Measurements from ENCODE around the gene PID1. TPM values are rescaled to one million over a fixed set of nuclear protein-coding genes. Genes with fewer than 3 reads are reported as not detected.

Gene PID1
- polyA plus RNA-seq, 3 donors: 5.7 to 7.4 (median 5.7) TPM

DNA sequence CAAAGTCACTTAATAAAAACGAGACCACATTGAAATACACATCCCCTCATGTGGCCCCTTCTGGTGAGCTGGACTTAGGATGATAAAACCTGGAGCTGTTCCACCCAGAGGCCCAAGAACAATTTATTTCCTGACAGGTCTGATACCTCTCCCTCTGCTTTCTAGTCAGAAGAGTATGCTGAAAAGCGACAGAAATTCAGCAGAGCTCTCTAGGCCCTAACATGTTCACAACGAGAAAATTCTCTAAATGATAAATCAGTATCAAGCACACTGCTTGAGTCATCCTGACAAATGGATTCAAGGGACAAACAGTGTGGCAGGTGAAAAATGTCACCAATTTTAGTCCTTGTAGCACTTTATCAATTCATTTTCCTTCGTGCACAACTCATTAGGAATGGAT lies 233.5 kb downstream of the PID1 start:
- DNase-seq (ENCODE audit: low read depth in 3 of 3, low spot score in 2 of 3): no peak

DNA sequence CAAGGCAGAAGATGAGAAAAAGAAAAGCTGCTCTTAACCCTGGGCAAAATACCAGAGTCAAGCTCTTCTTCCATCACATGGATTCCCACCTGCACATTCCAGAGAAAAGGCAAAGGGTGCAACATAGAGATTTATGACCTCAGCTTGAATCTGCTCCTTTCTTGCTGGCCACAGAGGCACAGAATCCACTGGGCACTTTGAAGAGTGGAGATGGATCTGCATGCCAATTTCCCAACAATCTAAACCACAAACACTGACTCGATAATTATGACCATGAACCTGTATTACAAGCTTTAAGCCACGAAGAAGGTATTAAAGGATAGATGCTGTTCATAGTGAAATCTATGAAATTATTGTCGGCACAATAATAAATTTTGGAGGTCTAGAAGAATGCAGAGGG lies 237.3 kb downstream of the PID1 start:
- no peak for DNase-seq (ENCODE audit: low read depth in 3 of 3, low spot score in 2 of 3)

DNA sequence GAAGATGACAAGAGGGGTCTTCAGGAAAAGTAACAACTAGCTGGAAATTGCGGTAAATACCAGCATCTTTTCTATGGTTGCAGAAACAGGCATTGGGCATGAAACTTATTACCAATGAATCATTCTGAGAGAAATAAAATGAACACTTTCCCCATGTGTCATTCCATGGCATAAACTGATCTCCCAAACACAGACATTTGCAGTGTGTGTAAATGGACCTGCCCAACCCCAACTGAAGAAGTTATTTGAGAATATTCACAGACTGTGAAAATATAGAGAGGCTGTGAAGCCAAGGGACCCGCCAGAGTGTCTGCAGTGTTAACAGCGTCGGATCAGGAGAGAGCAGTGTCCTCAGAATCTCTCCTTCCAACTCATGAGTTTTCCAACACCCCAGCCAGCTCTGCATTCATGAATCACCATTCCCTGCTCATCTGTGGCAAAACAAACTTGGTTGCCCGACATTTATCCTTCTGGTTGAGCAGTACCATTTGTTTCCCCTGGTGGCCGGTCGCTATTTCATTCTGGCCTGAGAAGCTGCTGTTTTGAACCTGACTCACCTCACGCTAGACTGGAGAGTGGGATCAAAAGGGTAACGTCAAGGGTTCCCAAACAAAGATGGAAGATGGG lies 238.4 kb downstream of the PID1 start:
- DNase-seq (ENCODE audit: low read depth in 3 of 3, low spot score in 2 of 3): no peak

DNA sequence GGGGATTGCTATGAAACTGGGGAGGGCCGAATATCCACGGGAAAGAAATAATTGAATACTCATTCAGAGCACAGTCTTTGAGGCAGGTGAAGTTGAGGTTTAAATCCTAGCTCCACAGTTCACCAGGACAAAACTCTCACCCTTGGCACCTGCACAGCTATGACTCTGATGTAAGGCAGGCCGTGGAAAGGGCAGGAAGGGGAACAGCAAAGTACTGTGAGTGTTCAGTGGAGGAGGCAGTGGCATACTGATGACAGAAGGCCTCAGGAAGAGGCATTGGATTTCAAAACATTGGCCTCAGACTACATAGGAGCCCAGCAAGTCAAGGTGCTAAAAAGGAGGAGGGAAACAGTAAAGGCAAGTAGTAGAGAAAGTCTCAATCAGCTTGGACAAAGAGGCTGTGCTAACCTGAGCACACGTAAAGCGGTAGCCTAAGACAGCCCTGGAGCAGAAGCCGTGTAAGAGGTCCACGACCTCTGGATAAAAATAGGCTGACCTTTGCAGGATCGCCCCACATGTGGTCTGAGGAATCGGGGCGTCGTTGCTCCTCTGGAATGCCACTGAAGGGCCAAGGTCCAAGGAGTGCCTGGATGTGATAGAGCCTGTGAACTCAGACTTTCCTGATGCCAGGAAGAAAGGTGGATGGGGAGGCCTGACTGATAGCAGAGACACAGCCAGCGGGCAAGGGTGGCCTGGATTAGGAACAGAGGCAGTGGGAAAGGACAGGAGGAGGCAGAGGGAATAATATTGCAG lies 243.6 kb downstream of the PID1 start:
- no peak for DNase-seq (ENCODE audit: low read depth in 3 of 3, low spot score in 2 of 3)

DNA sequence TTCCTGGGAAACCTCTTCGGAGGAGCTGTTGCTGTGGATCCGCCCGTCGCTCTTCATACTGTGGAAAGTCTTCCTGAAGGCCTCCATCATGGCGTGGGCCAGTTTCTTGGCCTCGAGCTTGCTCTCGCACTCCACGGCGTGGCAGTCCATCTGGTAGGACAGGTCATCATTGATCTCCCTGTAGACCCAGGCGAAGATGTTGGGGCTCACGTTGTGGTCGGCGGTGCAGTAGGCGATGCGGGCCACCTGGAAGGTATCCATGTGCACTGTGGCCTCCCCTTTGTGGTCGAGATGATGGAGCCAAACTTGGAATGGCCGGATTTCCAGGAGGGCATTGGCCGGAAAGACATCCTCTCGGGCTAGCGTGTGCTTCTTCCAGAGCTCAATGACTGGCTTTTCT lies 245.4 kb downstream of the PID1 start:
- DNase-seq (ENCODE audit: low read depth in 3 of 3, low spot score in 2 of 3): no peak

DNA sequence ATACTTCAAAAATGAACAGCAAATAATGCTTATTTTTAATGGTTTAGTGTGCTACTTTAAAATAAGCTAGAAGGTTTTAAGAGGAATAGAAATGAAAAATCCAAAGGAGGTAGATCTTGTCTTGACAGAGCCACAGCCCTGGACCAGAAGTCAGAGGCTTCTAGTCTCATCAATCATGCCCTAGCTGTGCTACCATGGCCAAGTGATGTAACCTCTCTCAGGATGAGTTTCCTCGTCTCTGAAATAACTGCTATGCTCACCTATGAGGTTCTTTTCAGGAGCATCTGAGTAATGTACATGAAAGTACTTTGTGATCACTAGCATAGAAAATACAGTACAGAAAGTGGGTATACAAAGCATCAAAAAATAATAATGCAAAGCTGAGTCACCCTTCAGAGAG lies 248.4 kb downstream of the PID1 start:
- no peak for DNase-seq (ENCODE audit: low read depth in 3 of 3, low spot score in 2 of 3)

DNA sequence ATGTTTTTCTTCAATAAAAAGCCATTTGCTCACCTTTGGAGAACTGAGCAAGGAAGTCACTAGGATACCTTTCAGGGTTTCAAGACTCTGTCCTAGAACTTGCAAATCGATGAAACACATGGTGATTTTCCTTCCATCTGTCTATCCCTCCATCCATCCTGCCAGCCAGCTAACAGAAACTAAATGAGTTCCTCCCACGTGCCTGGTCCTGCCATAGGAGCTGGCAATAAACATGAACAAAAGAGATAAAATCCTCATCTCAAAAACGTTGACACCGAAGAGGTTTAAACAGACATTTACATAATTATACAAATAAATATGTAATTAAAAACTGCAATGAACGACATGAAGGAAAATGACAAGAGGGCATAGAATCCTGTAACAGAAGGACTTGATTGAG lies 249.0 kb downstream of the PID1 start:
- DNase-seq (ENCODE audit: low read depth in 3 of 3, low spot score in 2 of 3): no peak

DNA sequence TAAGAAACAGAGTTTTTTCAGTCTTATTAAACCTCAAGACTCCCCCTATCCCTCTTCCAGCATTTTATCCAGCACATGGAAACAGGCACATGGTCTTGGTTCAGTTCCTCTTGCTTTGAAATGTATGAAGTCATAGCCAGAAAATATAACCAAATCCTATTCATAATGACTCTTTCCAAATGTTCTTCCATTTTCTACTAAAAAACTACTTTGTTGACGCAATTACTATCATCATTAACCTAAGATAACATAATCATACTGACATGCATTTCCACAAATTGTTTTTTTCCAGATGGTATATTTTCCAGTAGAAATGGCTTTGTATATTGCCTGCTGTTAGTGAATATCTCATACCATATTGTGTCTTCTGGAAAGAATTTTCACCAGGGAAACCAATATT lies 261.3 kb downstream of the PID1 start:
- no peak for DNase-seq (ENCODE audit: low read depth in 3 of 3, low spot score in 2 of 3)

DNA sequence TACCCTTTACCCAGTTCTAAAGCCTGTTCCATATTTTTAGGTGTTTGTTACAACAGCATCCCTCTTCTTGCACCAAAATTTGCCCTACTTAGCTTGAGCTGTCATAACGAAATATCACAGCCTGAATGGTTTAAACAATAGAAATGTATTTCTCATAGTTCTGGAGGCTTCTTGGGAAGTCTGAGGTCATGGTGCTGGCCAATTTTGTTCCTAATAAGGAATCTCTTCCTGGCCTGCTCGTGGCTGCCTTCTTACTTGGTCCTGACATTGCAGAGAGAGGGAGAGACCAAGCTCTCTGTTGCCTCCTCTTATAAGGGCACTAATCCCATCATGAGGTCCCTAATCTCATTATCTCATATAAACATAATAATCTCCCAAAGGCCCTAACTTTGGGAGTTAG lies 267.8 kb downstream of the PID1 start:
- DNase-seq (ENCODE audit: low read depth in 3 of 3, low spot score in 2 of 3): no peak

GRCh38 chr2:229001196-229001595 lies 269.9 kb downstream of the PID1 start:
- DNase-seq (ENCODE audit: low read depth in 3 of 3, low spot score in 2 of 3): no peak

GRCh38 chr2:228999326-228999725 lies 271.8 kb downstream of the PID1 start:
- DNase-seq (ENCODE audit: low read depth in 3 of 3, low spot score in 2 of 3): no peak

DNA sequence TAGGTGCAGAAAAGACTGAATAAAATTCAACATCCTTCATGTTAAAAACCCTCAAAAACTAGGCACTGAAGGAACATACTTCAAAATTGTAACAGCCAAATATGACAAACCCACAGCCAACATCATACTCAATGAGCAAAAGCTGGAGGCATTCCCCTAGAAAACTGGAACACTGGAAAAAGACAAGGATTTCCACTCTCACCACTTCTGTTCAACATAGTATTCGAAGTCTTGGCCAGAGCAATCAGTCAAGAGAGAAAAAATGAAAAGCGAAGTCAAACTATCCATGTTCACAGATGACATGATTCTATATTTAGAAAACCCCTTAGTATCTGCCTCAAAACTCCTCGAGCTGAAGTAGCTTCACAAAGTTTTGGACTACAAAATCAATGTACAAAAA lies 282.3 kb downstream of the PID1 start:
- DNase-seq (ENCODE audit: low read depth in 3 of 3, low spot score in 2 of 3): no peak

GRCh38 chr2:228987441-228988155 lies 283.5 kb downstream of the PID1 start:
- no peak for DNase-seq (ENCODE audit: low read depth in 3 of 3, low spot score in 2 of 3)

- DNase-seq (ENCODE audit: low read depth in 3 of 3, low spot score in 2 of 3): no peak
Measured at GRCh38 chr2:228986961-228987360, 284.1 kb downstream of the PID1 start.

GRCh38 chr2:228983700-228984099 lies 287.4 kb downstream of the PID1 start:
- DNase-seq (ENCODE audit: low read depth in 3 of 3, low spot score in 2 of 3): no peak

- DNase-seq (ENCODE audit: low read depth in 3 of 3, low spot score in 2 of 3): no peak
Measured at GRCh38 chr2:228974169-228974568, 296.9 kb downstream of the PID1 start.

Data from right renal cortex interstitium (tissue), 3 donors.